GM23338 (cell line): Measurements from ENCODE around the gene GNAS. TPM values are rescaled to one million over a fixed set of nuclear protein-coding genes. Genes with fewer than 3 reads are reported as not detected.
A peak's percentile ranks its signal among the peaks of the same experiment; 100 is the strongest.

Source experiments
- ATAC-seq: fragments of 200-7000 bp; cut with Tn5 transposase; 3 replicates; pipeline ENCODE4 v1.9.1; 2020
- DNase-seq: peaks from one replicate; pipeline ENCODE4 v3.0.0-alpha.2; 2015; ENCODE audit warnings: low spot score
- H2AFZ ChIP-seq: fragments of 200-600 bp; sonication (generic); 2 replicates; pipeline ENCODE4 v1.8.0; 2016; ENCODE audit warnings: antibody characterized with exemption, mild to moderate bottlenecking, moderate library complexity
- H3F3A ChIP-seq: fragments of 200-600 bp; sonication (generic); replicated peaks from 2 replicates; pipeline ENCODE4 v1.8.0; 2017; ENCODE audit warnings: antibody characterized with exemption, mixed run types, low read depth
- H3K27ac ChIP-seq: fragments of 200-600 bp; sonication (generic); 2 replicates; pipeline ENCODE4 v1.6.1; 2016; ENCODE audit warnings: low read depth
- H3K27me3 ChIP-seq: fragments of 200-600 bp; sonication (generic); 2 replicates; pipeline ENCODE4 v1.8.0; 2016; ENCODE audit warnings: mild to moderate bottlenecking, mixed run types, moderate library complexity; ENCODE audit not compliant: insufficient read depth
- H3K36me3 ChIP-seq: fragments of 200-600 bp; sonication (generic); 2 replicates; pipeline ENCODE4 v1.8.0; 2016; ENCODE audit warnings: mild to moderate bottlenecking; ENCODE audit not compliant: insufficient read depth
- H3K4me1 ChIP-seq: fragments of 200-600 bp; sonication (generic); 2 replicates; pipeline ENCODE4 v1.8.0; 2016; ENCODE audit warnings: mild to moderate bottlenecking, moderate library complexity; ENCODE audit not compliant: insufficient read depth
- H3K4me2 ChIP-seq: fragments of 200-600 bp; sonication (generic); 2 replicates; pipeline ENCODE4 v1.7.1; 2017; ENCODE audit warnings: mixed run types
- H3K4me3 ChIP-seq: fragments of 200-600 bp; sonication (generic); 2 replicates; pipeline ENCODE4 v1.6.1; 2016; ENCODE audit warnings: mixed run types
- H3K79me2 ChIP-seq: fragments of 200-600 bp; sonication (generic); replicated peaks from 2 replicates; pipeline ENCODE4 v1.8.0; 2017; ENCODE audit warnings: mild to moderate bottlenecking; ENCODE audit not compliant: insufficient read depth
- H3K9me2 ChIP-seq: fragments of 200-600 bp; sonication (generic); 2 replicates; pipeline ENCODE4 v1.8.0; 2017; ENCODE audit not compliant: insufficient read depth
- H4K20me1 ChIP-seq: fragments of 200-600 bp; sonication (generic); replicated peaks from 2 replicates; pipeline ENCODE4 v1.8.0; 2017; ENCODE audit warnings: mild to moderate bottlenecking; ENCODE audit not compliant: insufficient read depth
- H3K27ac Mint-ChIP-seq: 2 replicates; pipeline ENCODE4 v1.8.0; 2020; ENCODE audit warnings: inconsistent platforms, mild to moderate bottlenecking, moderate library complexity, mixed read lengths
- H3K27me3 Mint-ChIP-seq: 3 replicates; pipeline ENCODE4 v1.8.0; 2022; ENCODE audit warnings: low read depth, mild to moderate bottlenecking, moderate library complexity, mixed read lengths, inconsistent platforms; ENCODE audit not compliant: insufficient read depth, poor library complexity
- H3K36me3 Mint-ChIP-seq: 3 replicates; pipeline ENCODE4 v1.8.0; 2021; ENCODE audit warnings: low read depth, mild to moderate bottlenecking, inconsistent platforms, moderate library complexity, mixed read lengths
- H3K4me1 Mint-ChIP-seq: 3 replicates; pipeline ENCODE4 v1.8.0; 2020; ENCODE audit warnings: mild to moderate bottlenecking, inconsistent platforms, mixed read lengths
- H3K4me3 Mint-ChIP-seq: 3 replicates; pipeline ENCODE4 v1.8.0; 2021; ENCODE audit warnings: moderate library complexity, mild to moderate bottlenecking, inconsistent platforms, mixed read lengths
- H3K9me3 Mint-ChIP-seq: 3 replicates; pipeline ENCODE4 v1.8.0; 2020; ENCODE audit warnings: moderate library complexity, mild to moderate bottlenecking, inconsistent platforms, mixed read lengths
- CREB1 ChIP-seq: fragments of 250-450 bp; sonication (Bioruptor Pico); IDR thresholded peaks from 2 replicates; pipeline ENCODE4 v1.5.0; 2020; ENCODE audit warnings: low read depth, mild to moderate bottlenecking, moderate library complexity
- CTCF ChIP-seq, 2 experiments: fragments of 200-600 bp in 1 of 2; sonication (generic) in 1 of 2; conservative IDR thresholded peaks; 2 replicates each; pipeline versions ENCODE4 v1.5.1 to v1.6.1; 2016 to 2017; ENCODE audit warnings: antibody characterized with exemption in 2 of 2, low read depth in 2 of 2, mild to moderate bottlenecking in 2 of 2, moderate library complexity in 1 of 2
- EZH2 ChIP-seq: fragments of 200-600 bp; sonication (generic); IDR thresholded peaks from one replicate; pipeline ENCODE4 v1.8.0; 2017; ENCODE audit warnings: antibody characterized with exemption, mild to moderate bottlenecking, low read depth; ENCODE audit not compliant: unreplicated experiment
- EZH2phosphoT487 ChIP-seq: fragments of 200-600 bp; sonication (generic); IDR thresholded peaks from one replicate; pipeline ENCODE4 v1.8.1; 2018; ENCODE audit warnings: antibody characterized with exemption; ENCODE audit not compliant: unreplicated experiment
- NANOG ChIP-seq: IDR thresholded peaks from 2 replicates; pipeline ENCODE4 v1.6.1; 2016; ENCODE audit warnings: antibody characterized with exemption, borderline replicate concordance
- POLR2AphosphoS5 ChIP-seq: IDR thresholded peaks from 2 replicates; pipeline ENCODE4 v1.6.1; 2016; ENCODE audit warnings: antibody characterized with exemption, low read depth
- STAT1 ChIP-seq: IDR thresholded peaks from one replicate; pipeline ENCODE4 v1.6.1; 2016; ENCODE audit warnings: antibody characterized with exemption; ENCODE audit not compliant: unreplicated experiment
- ZNF114 ChIP-seq: fragments of 250-450 bp; sonication (Bioruptor Pico); IDR thresholded peaks from 2 replicates; pipeline ENCODE4 v1.5.0; 2020; ENCODE audit warnings: mild to moderate bottlenecking, moderate library complexity
- ZNF331 ChIP-seq: fragments of 250-450 bp; sonication (Bioruptor Pico); IDR thresholded peaks from 2 replicates; pipeline ENCODE4 v1.5.0; 2020; ENCODE audit warnings: low read depth, mild to moderate bottlenecking, moderate library complexity
- polyA plus RNA-seq: library from polyadenylated mRNA; unstranded; fragments of >200 nt; fragmentation: Nextera tagmentation; extraction: Ambion mirVana; gene quantifications from 2 replicates; pipeline ENCODE4 v1.2.1, GENCODE V29; 2016
- total RNA-seq: library from RNA; depleted of rRNA; stranded (reverse); fragments of >200 nt; shearing (Covaris generic); gene quantifications from 2 replicates; pipeline ENCODE4 v1.2.3, GENCODE V29; 2014
- TF ChIP-seq, protein P1 (sequence below): fragments of 250-450 bp; sonication (Bioruptor Pico); IDR thresholded peaks from 2 replicates; pipeline ENCODE4 v1.5.0; 2020; ENCODE audit warnings: mild to moderate bottlenecking, moderate library complexity
- TF ChIP-seq, protein P2 (sequence below): IDR thresholded peaks from 2 replicates; pipeline ENCODE4 v1.6.1; 2016; ENCODE audit warnings: antibody characterized with exemption

The GNAS gene
- total and polyA plus RNA-seq, 2 experiments from 2014 or later = 917 to 1,042 TPM

- TF ChIP-seq NANOG (no peak), CREB1 (CRISPR knock-in tag) (no peak), EZH2 (no peak), POLR2AphosphoS5 (0 out of 2 replicates have a peak, but pooled peaks have one; percentile 8)
- ATAC-seq (no peak), DNase-seq (no peak)
- H3K36me3 Mint-ChIP-seq = peaks cover 17% of the 10 kb centered on the region
- H4K20me1 ChIP-seq = no peaks in the 10 kb centered on the region
- H3K27me3 ChIP-seq = no peaks in the 10 kb centered on the region
- H3F3A ChIP-seq = no peaks in the 10 kb centered on the region
- peaks cover 4% of the 10 kb centered on the region; the same call in 1 of the 3 replicates for H3K9me3 Mint-ChIP-seq
- H3K36me3 ChIP-seq = no peaks in the 10 kb centered on the region
- no peaks in the 10 kb centered on the region; the same call in 1 of the 2 replicates for H3K4me1 ChIP-seq
- no peaks in the 10 kb centered on the region for H3K79me2 ChIP-seq
- no peak overlapping the region for H3K27ac Mint-ChIP-seq
- H3K4me3 ChIP-seq = no peak overlapping the region
- no peaks in the 10 kb centered on the region for H3K9me2 ChIP-seq
- H3K27ac ChIP-seq = no peak overlapping the region
- no peak overlapping the region for H3K4me3 Mint-ChIP-seq
- no peak overlapping the region for H2AFZ ChIP-seq
- H3K27me3 Mint-ChIP-seq = peaks cover 28% of the 10 kb centered on the region
- H3K4me1 Mint-ChIP-seq = peaks cover 9% of the 10 kb centered on the region
- H3K4me2 ChIP-seq = no peak overlapping the region
These were observed 39.1 kb upstream of the GNAS start for GRCh38 chr20:58813369-58813768.

- H3K4me1 Mint-ChIP-seq = peaks cover 3% of the 10 kb centered on the region
- H4K20me1 ChIP-seq = no peaks in the 10 kb centered on the region
- H3K27ac ChIP-seq = no peak overlapping the region
- no peak overlapping the region for H3K4me3 ChIP-seq
- no peaks in the 10 kb centered on the region for H3K79me2 ChIP-seq
- no peak overlapping the region for H3K4me2 ChIP-seq
- H3K36me3 ChIP-seq = no peaks in the 10 kb centered on the region
- ATAC-seq = no peak
- H3K27ac Mint-ChIP-seq = no peak overlapping the region
- peaks cover 34% of the 10 kb centered on the region for H3K36me3 Mint-ChIP-seq
- no peaks in the 10 kb centered on the region; the same call in 1 of the 2 replicates for H3K4me1 ChIP-seq
- H3K4me3 Mint-ChIP-seq = no peak overlapping the region
- H3K27me3 Mint-ChIP-seq = peaks cover 22% of the 10 kb centered on the region
- H3K27me3 ChIP-seq = no peaks in the 10 kb centered on the region
- H3K9me2 ChIP-seq = no peaks in the 10 kb centered on the region
- H3F3A ChIP-seq = no peaks in the 10 kb centered on the region
- no peak for DNase-seq
- peaks cover 5% of the 10 kb centered on the region; the same call in 2 of the 3 replicates for H3K9me3 Mint-ChIP-seq
- no peak overlapping the region for H2AFZ ChIP-seq
- TF ChIP-seq STAT1 (no peak), POLR2AphosphoS5 (no peak), CTCF (conservative IDR thresholded peaks at IDR 0.05; ENCODE audit: low read depth in 2 of 2) (no peak), ZNF331 (CRISPR knock-in tag) (no peak), EZH2phosphoT487 (no peak), CREB1 (CRISPR knock-in tag) (no peak), ZNF114 (CRISPR knock-in tag) (no peak), EZH2 (no peak)
- TF ChIP-seq, protein P1, sequence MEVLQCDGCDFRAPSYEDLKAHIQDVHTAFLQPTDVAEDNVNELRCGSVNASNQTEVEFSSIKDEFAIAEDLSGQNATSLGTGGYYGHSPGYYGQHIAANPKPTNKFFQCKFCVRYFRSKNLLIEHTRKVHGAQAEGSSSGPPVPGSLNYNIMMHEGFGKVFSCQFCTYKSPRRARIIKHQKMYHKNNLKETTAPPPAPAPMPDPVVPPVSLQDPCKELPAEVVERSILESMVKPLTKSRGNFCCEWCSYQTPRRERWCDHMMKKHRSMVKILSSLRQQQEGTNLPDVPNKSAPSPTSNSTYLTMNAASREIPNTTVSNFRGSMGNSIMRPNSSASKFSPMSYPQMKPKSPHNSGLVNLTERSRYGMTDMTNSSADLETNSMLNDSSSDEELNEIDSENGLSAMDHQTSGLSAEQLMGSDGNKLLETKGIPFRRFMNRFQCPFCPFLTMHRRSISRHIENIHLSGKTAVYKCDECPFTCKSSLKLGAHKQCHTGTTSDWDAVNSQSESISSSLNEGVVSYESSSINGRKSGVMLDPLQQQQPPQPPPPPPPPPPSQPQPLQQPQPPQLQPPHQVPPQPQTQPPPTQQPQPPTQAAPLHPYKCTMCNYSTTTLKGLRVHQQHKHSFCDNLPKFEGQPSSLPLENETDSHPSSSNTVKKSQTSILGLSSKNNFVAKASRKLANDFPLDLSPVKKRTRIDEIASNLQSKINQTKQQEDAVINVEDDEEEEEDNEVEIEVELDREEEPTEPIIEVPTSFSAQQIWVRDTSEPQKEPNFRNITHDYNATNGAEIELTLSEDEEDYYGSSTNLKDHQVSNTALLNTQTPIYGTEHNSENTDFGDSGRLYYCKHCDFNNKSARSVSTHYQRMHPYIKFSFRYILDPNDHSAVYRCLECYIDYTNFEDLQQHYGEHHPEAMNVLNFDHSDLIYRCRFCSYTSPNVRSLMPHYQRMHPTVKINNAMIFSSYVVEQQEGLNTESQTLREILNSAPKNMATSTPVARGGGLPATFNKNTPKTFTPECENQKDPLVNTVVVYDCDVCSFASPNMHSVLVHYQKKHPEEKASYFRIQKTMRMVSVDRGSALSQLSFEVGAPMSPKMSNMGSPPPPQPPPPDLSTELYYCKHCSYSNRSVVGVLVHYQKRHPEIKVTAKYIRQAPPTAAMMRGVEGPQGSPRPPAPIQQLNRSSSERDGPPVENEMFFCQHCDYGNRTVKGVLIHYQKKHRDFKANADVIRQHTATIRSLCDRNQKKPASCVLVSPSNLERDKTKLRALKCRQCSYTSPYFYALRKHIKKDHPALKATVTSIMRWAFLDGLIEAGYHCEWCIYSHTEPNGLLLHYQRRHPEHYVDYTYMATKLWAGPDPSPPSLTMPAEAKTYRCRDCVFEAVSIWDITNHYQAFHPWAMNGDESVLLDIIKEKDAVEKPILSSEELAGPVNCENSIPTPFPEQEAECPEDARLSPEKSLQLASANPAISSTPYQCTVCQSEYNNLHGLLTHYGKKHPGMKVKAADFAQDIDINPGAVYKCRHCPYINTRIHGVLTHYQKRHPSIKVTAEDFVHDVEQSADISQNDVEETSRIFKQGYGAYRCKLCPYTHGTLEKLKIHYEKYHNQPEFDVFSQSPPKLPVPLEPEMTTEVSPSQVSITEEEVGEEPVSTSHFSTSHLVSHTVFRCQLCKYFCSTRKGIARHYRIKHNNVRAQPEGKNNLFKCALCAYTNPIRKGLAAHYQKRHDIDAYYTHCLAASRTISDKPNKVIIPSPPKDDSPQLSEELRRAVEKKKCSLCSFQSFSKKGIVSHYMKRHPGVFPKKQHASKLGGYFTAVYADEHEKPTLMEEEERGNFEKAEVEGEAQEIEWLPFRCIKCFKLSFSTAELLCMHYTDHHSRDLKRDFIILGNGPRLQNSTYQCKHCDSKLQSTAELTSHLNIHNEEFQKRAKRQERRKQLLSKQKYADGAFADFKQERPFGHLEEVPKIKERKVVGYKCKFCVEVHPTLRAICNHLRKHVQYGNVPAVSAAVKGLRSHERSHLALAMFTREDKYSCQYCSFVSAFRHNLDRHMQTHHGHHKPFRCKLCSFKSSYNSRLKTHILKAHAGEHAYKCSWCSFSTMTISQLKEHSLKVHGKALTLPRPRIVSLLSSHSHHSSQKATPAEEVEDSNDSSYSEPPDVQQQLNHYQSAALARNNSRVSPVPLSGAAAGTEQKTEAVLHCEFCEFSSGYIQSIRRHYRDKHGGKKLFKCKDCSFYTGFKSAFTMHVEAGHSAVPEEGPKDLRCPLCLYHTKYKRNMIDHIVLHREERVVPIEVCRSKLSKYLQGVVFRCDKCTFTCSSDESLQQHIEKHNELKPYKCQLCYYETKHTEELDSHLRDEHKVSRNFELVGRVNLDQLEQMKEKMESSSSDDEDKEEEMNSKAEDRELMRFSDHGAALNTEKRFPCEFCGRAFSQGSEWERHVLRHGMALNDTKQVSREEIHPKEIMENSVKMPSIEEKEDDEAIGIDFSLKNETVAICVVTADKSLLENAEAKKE (CRISPR knock-in tag) = no peak
- TF ChIP-seq, protein P2, sequence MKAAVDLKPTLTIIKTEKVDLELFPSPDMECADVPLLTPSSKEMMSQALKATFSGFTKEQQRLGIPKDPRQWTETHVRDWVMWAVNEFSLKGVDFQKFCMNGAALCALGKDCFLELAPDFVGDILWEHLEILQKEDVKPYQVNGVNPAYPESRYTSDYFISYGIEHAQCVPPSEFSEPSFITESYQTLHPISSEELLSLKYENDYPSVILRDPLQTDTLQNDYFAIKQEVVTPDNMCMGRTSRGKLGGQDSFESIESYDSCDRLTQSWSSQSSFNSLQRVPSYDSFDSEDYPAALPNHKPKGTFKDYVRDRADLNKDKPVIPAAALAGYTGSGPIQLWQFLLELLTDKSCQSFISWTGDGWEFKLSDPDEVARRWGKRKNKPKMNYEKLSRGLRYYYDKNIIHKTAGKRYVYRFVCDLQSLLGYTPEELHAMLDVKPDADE = no peak
These were observed 37.1 kb upstream of the GNAS start for GRCh38 chr20:58815448-58815847.
